HG03064 (cell line): ENCODE results near the gene SERHL2.
"Not testable (repeated sequence)": the region's sequence is repeated elsewhere in the genome, so short reads cannot be mapped to it uniquely, and the experiment has no call there.

Experiments used
- ATAC-seq: cut with Tn5 transposase; IDR thresholded peaks from one replicate; pipeline ENCODE4 v1.9.1; 2021; ENCODE audit warnings: low read depth; ENCODE audit not compliant: unreplicated experiment

The SERHL2 gene

GRCh38 chr22:42603427-42603826 lies 49.7 kb downstream of the SERHL2 start:
- ATAC-seq = no peak

- ATAC-seq = no peak
Observed at GRCh38 chr22:42604403-42604802, 50.6 kb downstream of the SERHL2 start.

GRCh38 chr22:42607641-42608040 lies 53.9 kb downstream of the SERHL2 start:
- not testable (repeated sequence) for ATAC-seq

GRCh38 chr22:42608136-42608822 lies 54.5 kb downstream of the SERHL2 start:
- ATAC-seq = no peak

GRCh38 chr22:42608823-42609361 lies 55.1 kb downstream of the SERHL2 start:
- ATAC-seq = no peak

GRCh38 chr22:42610186-42610585 lies 56.4 kb downstream of the SERHL2 start:
- ATAC-seq = no peak

- ATAC-seq = no peak
Observed at GRCh38 chr22:42611051-42611450, 57.3 kb downstream of the SERHL2 start.

- no peak for ATAC-seq
Observed at GRCh38 chr22:42612336-42612735, 58.6 kb downstream of the SERHL2 start.

- no peak for ATAC-seq
Observed at GRCh38 chr22:42613872-42614301, 60.1 kb downstream of the SERHL2 start.

GRCh38 chr22:42614312-42615091 lies 60.7 kb downstream of the SERHL2 start, which contains the start of gene POLDIP3:
TSS of gene POLDIP3 (minus strand) at chr22:42614883. CDS start at chr22:42614857, 26 bp downstream.
- ATAC-seq = peak; percentile 60

- peak; percentile 47 for ATAC-seq
Observed at GRCh38 chr22:42615092-42615859, 61.5 kb downstream of the SERHL2 start.

GRCh38 chr22:42615860-42616175 lies 62.1 kb downstream of the SERHL2 start:
- ATAC-seq = not testable (repeated sequence)

- ATAC-seq = no peak
Observed at GRCh38 chr22:42617155-42617983, 63.6 kb downstream of the SERHL2 start.

GRCh38 chr22:42619261-42620063 lies 65.7 kb downstream of the SERHL2 start:
- no peak for ATAC-seq

- ATAC-seq = no peak
Observed at GRCh38 chr22:42620084-42620483, 66.3 kb downstream of the SERHL2 start.

GRCh38 chr22:42621505-42622002 lies 67.8 kb downstream of the SERHL2 start:
- ATAC-seq = no peak

- no peak for ATAC-seq
Observed at GRCh38 chr22:42622061-42622710, 68.4 kb downstream of the SERHL2 start.

- no peak for ATAC-seq
Observed at GRCh38 chr22:42623301-42623751, 69.6 kb downstream of the SERHL2 start.
